Measurements from ENCODE around the gene RAPGEF5.

The RAPGEF5 gene

DNA sequence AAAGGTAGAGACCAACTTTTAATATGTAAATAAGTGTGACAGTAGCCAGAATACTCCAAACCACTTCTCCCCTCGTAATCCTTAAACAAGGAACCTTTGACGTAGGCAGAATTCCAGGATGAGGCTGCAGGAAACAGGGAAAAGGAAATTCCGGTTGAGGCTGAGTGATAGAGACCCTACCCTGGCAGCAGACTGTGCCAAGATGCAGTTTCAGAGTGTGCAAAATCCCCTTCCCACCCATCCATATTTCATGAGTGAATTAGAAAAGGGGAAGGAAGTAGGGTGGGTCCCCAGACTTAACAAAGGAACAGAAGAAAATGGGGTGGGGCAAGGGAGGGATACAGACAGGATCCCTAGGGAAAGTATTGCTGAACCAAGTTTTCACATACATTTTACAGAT is 143.0 kb downstream of the RAPGEF5 start:
- no peak for DNase-seq

DNA sequence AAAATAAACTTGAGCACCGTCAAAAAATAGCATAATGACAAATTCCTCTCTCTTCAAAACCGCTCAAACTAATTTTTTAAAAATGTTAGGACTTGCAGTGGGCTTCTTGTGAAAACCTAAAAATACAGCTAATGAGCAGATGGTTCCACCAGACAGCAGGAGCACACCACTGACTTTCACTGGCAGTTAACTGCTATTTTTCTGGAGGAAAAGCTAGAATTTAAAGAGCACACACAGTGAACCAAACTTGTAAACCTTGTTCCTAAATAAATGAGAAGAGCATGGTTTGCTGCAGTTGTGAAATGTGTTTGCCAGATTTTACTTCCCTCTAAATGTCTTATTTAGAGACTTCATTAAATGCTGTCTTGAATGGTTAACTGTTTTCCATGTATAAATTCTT is 143.9 kb downstream of the RAPGEF5 start:
- no peak for DNase-seq

DNA sequence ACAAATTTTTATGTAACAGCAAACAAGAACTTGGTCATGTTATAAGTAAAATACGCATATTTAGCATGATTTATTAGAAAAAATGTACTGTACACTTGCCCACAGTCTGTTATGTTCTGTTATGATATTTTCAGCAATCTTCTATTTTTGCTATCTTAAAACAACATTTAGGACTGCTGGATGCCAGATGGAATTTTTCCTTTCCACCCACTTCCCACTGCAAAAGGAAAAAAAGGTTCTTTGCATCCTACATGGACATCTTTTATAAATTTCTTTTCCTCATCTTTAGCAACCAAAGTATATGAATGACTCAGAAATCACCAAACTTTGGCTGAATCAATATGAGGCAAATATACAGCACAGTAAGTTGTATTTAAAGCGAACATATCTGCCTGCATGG is 146.0 kb downstream of the RAPGEF5 start:
- DNase-seq = no peak

DNA sequence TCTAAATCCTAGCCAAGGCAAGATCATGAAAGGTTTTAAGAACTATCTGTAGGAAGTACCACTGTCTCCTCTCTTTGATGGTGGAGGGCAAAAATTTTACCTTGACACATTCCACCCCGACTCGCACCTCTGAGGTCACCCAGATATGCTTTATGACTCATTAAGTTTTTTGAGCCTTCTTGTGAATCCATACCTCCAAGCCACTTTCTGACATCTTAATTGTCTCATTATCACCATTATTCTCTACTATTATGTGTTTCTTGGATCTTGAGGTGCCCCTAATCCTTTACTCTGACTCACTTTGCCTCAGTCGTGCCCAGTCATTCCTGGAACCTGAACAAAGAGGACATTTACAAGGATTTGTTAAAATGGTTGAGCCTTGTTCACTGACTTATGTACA is 146.6 kb downstream of the RAPGEF5 start:
- no peak for DNase-seq

DNA sequence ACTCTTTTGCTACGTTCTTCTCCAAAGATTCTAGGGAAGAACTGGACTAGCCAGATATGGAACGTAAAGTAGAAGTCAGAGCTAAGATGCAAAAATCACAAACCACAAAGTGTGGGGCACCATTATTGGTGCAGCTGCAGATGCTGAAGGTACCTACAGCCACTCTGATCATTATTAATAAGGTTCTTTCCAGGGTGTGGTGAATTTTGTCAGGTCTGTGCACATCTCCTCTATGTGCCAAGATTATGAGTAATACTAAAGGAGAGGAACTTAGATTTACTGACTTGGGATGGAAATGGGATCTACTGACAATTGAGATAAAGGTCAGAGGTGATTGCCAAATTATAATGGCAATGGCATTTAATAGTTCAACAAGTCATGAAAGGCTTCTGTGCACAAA is 148.2 kb downstream of the RAPGEF5 start:
- no peak for DNase-seq

DNA sequence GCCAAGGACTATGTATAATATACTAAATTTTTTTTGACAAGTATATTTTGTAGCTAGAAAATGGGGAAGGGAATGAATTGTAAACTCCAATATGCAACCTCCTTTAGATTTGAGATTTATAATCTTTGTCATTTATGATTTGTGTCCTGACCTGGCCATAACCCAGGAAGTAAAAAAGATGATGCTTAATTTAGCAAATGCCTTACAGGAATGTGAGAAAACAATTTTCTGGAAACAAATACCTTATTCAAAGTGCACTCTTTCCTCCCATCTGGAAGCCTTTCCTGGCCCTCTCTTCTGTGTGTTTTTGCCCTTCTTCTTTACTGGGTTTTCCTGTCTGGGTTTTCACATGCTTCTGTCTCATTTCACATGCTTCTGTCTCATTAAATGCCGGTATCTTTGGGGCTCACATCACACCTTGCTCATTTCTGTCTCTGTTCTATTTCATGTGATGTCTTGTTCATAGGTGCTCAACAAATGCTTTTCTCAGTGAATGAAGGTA is 149.2 kb downstream of the RAPGEF5 start:
- DNase-seq = no peak

DNA sequence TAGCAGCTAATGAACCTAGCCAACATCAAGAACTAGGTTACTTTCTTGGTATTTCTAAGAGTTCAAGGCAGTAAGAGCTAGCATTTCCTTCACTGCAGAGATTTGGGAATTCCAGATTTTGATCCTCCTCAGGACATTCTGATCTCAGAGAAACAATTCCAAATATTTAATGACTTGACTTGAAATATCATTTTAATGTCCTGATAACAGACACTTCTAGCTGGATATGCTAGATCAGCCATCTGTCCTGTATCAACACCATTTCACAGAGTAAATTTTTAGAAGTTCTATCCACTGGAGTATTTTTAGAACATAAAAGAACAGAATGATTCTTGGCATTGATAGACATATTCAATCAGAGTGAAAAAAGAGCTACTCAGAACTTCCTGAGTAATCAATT is 151.3 kb downstream of the RAPGEF5 start:
- no peak for DNase-seq

DNA sequence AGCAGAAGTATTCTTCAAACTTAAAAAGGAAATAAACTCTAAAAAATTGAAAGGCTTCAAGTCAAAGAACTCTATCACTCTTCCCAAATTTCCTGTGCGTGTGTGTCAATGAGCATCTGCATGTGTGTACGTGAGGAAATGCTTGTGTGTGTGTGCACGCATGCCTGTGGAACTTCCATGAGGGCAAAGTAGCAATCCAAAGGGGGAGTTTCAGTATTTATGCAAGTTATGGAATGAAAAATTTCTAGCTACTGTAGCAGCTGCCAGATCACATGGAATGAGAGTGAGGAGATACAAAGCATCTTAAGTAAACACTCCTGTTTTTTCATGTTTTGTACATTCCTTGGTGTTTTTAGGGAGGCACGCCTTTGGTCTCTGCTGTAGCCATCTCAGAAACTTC is 152.6 kb downstream of the RAPGEF5 start:
- DNase-seq = no peak

DNA sequence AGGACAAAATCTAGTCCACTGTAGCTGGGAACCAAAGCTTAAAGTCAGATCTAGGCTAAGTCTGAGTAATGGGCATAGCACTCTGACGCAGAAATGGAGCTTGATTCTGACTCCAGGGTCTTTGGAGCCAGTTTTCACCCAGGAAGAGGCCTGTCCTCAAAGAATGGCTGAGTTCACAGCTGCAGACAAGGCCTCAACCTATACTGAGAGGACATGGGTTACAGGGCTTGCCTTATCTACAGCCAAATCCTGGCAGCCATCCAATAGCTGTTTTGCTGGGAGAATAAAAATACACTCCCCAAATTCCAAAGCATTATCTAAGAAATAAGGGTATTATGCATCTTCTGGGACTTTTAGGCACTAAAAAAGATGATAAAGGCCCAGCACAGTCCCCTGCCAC is 154.8 kb downstream of the RAPGEF5 start:
- DNase-seq = no peak

DNA sequence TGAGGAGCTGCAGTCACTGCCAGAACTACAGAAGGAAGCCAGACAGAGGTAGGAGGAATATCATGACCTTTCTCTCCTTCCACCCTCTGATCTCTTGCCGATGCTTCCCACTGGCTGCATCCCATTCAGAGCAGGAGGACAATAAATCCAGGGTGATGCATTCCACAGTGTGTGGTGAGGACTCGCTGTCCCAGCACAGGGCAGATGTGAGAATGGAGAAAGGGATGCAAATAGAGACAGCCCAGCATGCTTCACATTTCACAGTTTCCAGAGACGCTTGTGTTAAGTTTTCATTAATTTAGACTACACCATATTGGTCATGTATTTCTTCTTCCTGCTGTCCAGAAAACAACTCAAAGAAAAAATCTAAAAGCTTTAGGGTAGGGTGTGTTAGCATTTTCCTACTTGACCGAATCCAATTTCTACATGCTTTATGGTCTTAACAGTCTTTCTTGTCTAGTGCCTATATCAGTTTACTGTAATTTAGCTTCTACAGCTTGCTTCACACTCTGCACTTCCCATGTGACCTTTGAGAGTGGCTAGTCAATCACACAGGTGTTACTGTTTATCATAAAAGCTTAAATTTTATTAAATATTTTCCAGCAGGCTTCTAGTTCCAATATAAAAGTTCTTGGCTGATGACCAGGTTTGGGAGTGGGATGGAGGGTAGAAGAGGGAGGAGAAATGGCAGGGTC is 155.6 kb downstream of the RAPGEF5 start:
- DNase-seq = no peak

DNA sequence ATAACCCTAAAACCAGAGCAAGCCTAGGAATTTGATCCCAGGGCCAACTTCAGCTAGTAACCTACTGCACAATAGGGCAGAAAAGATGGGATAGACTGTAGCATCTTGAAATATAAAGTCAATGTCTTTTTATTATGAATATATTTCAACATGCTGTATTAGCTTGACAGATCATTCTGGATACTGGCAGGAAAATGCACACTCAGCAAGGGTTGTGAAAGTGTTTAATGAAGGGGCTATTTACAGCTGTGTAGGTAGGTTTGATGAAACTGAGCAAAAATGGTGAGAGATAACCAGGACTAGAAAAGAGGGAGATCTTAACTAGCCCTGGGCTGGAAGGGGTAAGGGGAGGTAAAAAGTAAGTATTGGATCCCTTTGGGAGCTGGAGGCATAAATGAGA is 156.2 kb downstream of the RAPGEF5 start:
- no peak for DNase-seq

DNA sequence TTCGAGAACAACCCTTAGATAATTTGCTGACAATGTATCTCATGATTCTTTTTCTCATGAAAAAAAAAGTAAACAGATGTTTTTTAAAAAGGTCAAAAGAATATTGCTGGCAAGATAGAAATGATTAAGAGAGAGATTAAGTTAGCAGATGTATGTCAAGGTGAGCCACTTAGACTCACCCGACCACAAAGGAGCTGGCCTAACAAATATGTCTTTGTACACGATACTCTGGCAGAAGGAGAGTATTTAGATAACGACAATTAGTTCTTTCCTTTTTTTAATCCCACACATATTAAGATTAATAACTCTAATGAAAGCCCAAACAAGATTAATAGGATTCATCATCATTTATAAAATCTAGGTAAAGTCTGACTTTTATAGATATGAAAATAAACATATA is 156.7 kb downstream of the RAPGEF5 start:
- DNase-seq = no peak

DNA sequence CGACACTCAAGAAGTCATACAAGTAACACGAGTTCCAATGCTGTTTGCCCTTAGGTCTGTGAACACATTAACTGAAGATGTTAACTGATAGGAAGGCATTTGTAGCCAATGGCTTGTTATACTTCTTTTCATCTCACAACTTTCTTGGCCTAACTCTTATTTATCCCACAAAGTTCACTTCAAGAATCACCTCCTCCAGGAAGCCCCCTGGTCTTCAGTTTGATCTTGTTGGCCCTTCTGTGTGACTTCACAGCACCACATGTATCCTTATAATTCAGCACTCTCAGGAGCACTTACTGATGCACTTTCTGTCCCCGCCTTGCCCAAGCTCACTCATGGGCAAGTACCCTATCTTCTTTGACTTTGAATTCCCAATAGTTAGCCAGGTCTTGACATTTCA is 159.6 kb downstream of the RAPGEF5 start:
- no peak for DNase-seq

DNA sequence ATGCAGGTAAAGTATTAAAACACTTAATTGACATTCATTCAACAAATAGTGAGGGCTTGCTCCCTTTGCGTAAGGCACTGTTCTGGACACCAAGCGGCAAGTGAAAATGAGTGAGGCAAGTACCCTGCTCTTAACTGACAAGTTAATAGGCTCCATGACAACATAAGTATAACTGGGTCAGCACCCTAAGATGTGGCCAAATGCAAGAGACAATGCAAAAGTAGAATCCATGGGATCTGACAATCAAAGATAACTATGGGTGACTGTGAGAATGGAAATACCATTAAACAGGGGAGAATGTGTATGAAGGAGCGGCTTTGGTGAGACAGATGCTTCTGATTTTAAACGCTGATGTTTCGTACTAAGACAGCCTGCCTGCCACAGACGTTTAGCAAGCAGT is 160.5 kb downstream of the RAPGEF5 start:
- no peak for DNase-seq

DNA sequence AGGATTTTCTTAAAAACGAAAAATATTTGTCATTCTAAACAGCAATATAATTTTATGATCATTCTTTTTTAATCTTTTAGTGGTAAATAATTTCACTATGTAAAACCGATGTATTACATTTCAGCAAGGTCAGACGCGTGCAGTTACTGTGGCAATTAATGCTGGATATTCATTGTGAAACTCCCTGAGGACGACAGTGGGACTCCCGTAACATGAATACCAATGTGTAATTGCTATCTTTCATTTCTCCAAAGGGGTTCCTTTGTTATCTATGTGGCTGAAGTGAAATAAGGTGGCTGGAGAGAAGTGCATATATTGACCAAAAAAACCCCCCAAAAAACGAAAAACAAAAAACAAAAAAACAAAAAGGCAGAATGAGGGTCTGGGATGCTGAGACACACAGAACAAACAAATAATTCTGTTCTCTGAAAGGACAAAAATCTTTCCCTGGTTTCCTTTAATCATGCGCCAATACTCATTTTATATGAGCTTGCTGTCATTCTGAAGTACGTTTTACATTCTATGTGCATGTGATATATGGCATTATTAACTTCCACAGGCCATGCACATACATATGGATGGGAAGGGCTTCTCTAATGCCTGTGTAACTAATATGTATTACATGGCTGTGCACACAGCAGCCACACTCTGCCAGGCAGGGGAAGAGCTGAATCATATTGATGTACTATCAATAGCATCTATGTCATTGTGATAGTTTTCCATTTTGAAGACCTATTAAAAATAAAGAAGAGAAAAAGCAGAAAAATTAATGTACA is 161.4 kb downstream of the RAPGEF5 start:
- no peak for DNase-seq

DNA sequence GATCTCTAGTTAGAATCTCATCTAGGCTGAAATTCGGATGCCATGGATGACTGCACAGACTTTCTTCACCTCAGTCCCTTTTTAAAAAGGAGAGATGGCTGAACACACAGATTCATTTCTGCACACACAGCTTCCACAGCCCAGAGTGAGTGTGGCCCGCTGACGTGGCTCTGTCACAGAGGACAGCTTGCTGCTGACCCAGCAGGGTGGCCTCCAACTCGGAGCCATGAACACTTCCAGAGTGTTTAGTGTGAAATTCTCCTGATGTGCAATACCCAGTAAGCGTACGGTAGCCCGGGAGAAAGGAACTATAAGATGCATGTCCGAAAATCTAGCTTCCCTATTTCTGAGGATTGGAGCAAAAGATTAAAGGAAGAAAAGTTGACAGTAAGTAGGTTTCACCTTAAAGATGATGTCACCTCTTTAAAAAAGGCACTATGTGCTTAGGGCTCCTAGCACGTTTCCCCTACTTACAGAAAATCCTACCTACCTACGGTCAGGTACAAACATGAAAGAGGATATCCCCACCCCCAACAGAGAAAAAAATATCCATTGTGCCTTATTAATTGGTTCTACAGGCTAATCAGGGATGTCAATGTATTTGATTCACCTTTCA is 162.2 kb downstream of the RAPGEF5 start:
- peak; percentile 46 for DNase-seq

DNA sequence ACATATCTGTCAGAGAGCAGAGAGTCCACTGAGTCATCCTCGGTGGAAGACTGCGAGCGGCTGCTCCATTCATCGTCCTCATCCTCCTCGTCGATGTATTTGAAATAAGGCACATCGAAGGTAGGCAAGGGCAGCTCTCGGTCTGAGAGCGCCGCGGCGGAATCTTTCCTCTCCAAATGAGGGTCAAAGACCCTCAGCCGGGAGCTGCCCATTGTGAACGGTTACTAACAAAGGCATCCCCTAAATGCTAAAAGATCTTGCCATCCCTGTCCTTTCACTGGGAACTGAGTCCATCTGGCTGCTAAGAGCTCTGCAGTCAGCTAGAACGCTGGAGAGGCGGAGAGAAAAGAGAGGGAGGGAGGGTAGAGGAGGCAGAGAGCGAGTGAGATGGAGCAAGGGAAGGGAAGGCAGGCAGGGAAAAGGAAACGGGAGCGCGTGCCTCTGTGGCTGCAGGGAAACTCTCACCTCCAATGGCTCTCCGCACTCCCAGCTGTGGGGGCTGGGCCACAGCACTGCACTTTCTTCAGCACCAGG is 163.4 kb downstream of the RAPGEF5 start:
- DNase-seq = peak; percentile 85

DNA sequence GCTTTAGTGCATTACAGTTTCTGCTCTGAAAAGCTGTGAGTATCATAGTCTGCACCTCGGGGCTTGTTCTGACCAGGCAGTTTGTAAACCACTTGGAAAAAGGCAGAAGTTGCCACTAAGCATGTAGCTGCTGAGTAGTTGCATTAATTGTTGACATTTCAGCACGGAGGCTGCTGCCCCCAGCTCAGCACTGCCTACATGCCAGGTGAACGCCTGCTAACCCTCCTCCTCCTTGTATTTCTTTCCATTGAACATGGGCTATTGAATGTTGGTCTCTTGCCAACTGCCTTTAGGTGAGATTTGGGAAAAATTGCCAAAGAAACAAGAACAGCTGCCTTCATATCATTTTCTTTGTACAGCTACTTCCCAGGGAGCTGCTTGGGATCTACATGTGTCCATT is 164.2 kb downstream of the RAPGEF5 start:
- DNase-seq = no peak

DNA sequence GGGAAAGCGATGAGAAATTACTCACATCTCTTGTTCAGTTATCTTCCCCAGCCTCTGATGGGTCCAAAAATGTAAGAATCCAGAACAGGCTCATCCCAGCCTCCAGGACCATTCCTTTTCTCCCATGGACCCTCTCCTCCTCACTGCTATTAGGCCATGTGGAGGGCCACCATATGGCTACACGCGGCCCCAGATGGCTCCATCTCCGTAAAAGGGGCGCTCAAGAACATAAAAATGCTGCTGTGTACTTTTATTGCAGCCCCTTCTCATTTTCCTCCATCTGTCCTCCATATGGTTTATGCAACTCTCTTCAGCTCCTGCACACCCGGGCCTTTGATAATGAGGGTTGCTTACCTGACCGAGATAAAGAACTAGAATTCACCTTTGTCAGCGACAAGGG is 166.2 kb downstream of the RAPGEF5 start:
- no peak for DNase-seq

DNA sequence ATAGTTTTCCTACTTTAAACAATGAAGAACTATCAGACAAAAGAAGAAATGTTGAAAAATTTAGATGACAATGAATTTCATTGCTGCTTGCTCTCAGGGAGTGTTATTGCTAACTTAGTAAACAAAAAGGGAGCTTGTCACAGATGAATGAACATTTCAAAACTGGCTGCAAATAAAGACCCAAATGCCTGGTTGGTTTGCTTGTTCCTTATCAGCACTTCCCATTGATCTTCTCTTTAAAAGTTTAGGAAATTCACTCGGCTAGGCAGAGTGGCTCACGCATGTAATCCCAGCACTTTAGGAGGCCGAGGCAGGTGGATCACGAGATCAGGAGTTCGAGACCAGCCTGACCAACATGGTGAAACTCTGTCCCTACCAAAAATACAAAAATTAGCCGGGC is 167.2 kb downstream of the RAPGEF5 start:
- no peak for DNase-seq

DNA sequence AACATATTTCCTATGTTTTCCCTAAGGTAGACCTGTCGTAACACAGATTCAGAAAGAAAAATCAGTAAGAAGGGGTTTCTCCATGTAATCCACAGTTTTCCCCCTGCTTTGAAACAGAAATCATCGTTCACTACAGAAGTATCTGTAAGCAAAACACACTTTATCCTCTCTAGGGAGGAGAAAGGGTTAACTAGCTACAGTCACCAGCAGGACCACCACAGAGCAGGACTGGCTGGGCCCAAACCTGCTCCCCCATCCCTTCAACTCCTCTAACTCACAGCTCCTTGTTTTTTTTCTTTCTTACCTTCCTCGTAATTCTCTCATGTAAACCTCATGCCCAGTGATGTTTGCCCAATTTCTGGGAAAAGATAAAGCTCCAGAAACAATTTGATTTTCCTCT is 167.7 kb downstream of the RAPGEF5 start:
- no peak for DNase-seq

DNA sequence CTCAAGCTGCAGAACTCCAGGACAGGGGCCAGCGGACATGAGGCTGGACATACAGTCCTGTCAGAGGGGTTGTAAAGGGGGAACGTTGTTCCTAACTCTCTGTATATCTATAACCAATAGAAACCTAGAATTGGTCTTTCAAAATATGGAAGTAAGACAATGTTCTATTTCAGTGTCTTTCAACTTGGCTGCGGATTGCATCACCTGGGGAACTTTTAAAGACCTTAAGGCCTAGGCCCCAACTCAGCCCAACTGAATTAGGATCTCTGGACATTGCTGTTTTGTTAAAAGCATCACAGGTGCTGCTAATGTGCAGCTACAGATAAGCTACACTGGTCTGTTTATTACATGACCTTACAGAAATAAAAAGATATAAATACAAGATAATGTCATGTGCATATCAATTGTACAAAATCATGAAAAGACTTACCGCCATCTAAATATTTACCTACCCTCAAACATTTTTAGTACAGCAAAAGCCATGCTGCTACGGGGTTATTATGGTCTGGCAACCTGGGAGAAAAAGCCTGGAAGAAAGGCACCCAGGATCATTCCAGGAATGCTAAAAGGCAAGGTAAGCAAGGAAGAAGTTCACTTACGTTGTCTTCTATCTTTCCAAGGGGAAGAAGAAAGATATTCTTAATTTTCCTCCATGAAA is 169.1 kb downstream of the RAPGEF5 start:
- DNase-seq = no peak

DNA sequence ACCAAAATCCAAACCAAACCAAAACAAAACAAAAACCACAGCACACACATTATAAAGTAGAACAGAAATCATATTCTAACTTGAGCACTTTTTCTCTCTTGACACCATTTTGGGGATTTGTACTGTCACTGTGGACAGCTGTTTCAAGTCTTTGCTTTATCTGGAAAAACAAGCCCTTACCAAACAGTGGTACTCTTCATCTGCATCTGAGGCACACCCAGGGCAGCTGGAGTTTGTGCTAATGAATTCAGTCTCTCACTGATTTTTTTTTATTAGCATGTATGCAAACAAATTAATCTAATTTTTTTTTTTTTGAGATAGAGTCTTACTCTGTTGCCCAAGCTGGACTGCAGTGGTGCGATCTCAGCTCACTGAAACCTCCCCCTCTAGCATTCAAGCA is 171.4 kb downstream of the RAPGEF5 start:
- DNase-seq = no peak

Measured in retina (tissue), 1 donor.